Panc1 (cell line): ENCODE data around the gene ADAMTS2. TPM values are rescaled to one million over a fixed set of nuclear protein-coding genes. Genes with fewer than 3 reads are reported as not detected.

Experiments used
- ATAC-seq: fragments of 200-7000 bp; cut with Tn5 transposase; 2 replicates; pipeline ENCODE4 v1.9.1; 2020; ENCODE audit warnings: mild to moderate bottlenecking, moderate library complexity
- BruUV-seq: library from RNA; stranded (reverse); fragments of 400-500 nt; replicated peaks from 2 replicates; lab custom pipeline; 2021; lab: Mats Ljungman, UMichigan
- CTCF ChIA-PET: fragments of 300-600 bp; sonication (Branson Sonifier 250); formaldehyde crosslinking; loops from one replicate; lab custom pipeline; 2022; ENCODE audit warnings: antibody characterized with exemption; lab: Charles Lee
- POLR2A ChIA-PET: fragments of 300-600 bp; sonication (Branson Sonifier 250); formaldehyde crosslinking; loops from one replicate; lab custom pipeline; 2022; ENCODE audit warnings: antibody characterized with exemption; lab: Charles Lee
- DNase-seq: peaks from one replicate; pipeline ENCODE4 v3.0.0-alpha.2; 2010; ENCODE audit warnings: low read depth, low spot score
- H3K27ac ChIP-seq: 2 replicates; pipeline ENCODE4 v1.5.1; 2011; ENCODE audit warnings: mild to moderate bottlenecking, low read length, inconsistent platforms
- H3K27me3 ChIP-seq: fragments of 200-500 bp; sonication (Bioruptor generic); 2 replicates; pipeline ENCODE4 v1.6.0; 2014; ENCODE audit warnings: low read length, inconsistent platforms; ENCODE audit not compliant: control insufficient read depth, insufficient read depth
- H3K36me3 ChIP-seq: fragments of 200-500 bp; sonication (Bioruptor generic); 2 replicates; pipeline ENCODE4 v1.5.1; 2014; ENCODE audit warnings: inconsistent platforms, mild to moderate bottlenecking, low read length, moderate library complexity; ENCODE audit not compliant: control insufficient read depth, insufficient read depth
- H3K4me1 ChIP-seq: 2 replicates; pipeline ENCODE4 v1.5.1; 2011; ENCODE audit warnings: inconsistent platforms, mild to moderate bottlenecking, low read length, moderate library complexity; ENCODE audit not compliant: control insufficient read depth, insufficient read depth
- H3K4me3 ChIP-seq, 2 experiments: 2 replicates each; pipeline ENCODE4 v1.5.1; 2011 to 2012; ENCODE audit warnings: low read depth in 2 of 2, low read length in 2 of 2, mild to moderate bottlenecking in 2 of 2, inconsistent platforms in 1 of 2, moderate library complexity in 1 of 2
- H3K9me3 ChIP-seq: fragments of 200-500 bp; sonication (Bioruptor generic); 2 replicates; pipeline ENCODE4 v1.5.1; 2014; ENCODE audit warnings: low read depth, mild to moderate bottlenecking, inconsistent platforms, low read length, moderate library complexity; ENCODE audit not compliant: control insufficient read depth, insufficient read depth
- POLR2AphosphoS5 ChIP-seq: IDR thresholded peaks from 2 replicates; pipeline ENCODE4 v1.6.1; 2012; ENCODE audit warnings: mild to moderate bottlenecking, low read depth, low read length, moderate library complexity
- SIN3A ChIP-seq: IDR thresholded peaks from 2 replicates; pipeline ENCODE4 v1.6.1; 2012; ENCODE audit warnings: low read depth, mild to moderate bottlenecking, low read length, moderate library complexity, borderline replicate concordance; ENCODE audit not compliant: insufficient read depth
- TCF7L2 ChIP-seq: IDR thresholded peaks from 2 replicates; pipeline ENCODE4 v1.6.1; 2011; ENCODE audit warnings: mild to moderate bottlenecking, low read depth, low read length, inconsistent platforms
- in situ Hi-C: cut with HindIII; loops from 2 replicates; pipeline ENCODE4 v1.10.0; 2016; ENCODE audit warnings: low sequenced_read_pairs, low pct_unique_long_range_greater_than_20kb
- intact Hi-C: fragments of 100-400 bp; cut with micrococcal nuclease; formaldehyde crosslinking; loops from one replicate; pipeline ENCODE4 v1.10.0; 2022; ENCODE audit not compliant: unreplicated experiment
- total RNA-seq: library from RNA; stranded (reverse); gene quantifications from one replicate; pipeline ENCODE4 v1.2.1, GENCODE V29; 2021; ENCODE audit not compliant: unreplicated experiment
- TF ChIP-seq, protein P1 (sequence below), 2 experiments: IDR thresholded peaks; 2 replicates each; pipeline ENCODE4 v1.6.1; 2011 to 2012; ENCODE audit warnings: low read depth in 2 of 2, control low read depth in 1 of 2, low read length in 1 of 2, mild to moderate bottlenecking in 1 of 2, moderate library complexity in 1 of 2; ENCODE audit not compliant: insufficient read depth in 1 of 2
- TF ChIP-seq, protein P2 (sequence below): fragments of 450-650 bp; IDR thresholded peaks from 2 replicates; pipeline ENCODE4 v1.5.1; 2017; ENCODE audit warnings: mild to moderate bottlenecking

ADAMTS2 gene
- total RNA-seq, 1 experiment from 2014 or later = 0.13 TPM

DNA sequence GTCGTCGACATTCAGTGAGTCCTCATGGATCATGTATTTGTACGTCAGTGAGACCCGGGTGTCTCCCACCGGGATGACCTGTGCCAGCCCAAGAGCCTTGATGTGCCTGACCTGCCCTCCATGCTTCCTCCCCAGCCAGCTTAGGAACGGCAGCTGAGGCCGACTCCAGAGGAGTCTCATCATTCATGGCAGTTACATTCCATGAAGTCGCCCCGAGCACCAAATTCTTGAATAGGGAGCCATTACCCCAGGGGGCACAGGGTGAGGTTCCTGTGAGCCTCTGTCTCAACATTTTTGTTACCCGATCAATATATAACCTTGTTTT is 217.3 kb downstream of the ADAMTS2 start:
- TF ChIP-seq, protein P1, sequence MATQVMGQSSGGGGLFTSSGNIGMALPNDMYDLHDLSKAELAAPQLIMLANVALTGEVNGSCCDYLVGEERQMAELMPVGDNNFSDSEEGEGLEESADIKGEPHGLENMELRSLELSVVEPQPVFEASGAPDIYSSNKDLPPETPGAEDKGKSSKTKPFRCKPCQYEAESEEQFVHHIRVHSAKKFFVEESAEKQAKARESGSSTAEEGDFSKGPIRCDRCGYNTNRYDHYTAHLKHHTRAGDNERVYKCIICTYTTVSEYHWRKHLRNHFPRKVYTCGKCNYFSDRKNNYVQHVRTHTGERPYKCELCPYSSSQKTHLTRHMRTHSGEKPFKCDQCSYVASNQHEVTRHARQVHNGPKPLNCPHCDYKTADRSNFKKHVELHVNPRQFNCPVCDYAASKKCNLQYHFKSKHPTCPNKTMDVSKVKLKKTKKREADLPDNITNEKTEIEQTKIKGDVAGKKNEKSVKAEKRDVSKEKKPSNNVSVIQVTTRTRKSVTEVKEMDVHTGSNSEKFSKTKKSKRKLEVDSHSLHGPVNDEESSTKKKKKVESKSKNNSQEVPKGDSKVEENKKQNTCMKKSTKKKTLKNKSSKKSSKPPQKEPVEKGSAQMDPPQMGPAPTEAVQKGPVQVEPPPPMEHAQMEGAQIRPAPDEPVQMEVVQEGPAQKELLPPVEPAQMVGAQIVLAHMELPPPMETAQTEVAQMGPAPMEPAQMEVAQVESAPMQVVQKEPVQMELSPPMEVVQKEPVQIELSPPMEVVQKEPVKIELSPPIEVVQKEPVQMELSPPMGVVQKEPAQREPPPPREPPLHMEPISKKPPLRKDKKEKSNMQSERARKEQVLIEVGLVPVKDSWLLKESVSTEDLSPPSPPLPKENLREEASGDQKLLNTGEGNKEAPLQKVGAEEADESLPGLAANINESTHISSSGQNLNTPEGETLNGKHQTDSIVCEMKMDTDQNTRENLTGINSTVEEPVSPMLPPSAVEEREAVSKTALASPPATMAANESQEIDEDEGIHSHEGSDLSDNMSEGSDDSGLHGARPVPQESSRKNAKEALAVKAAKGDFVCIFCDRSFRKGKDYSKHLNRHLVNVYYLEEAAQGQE (IDR thresholded peaks at IDR 0.05; ENCODE audit: insufficient read depth in 1 of 2, low read depth in 2 of 2, low read length in 1 of 2) = no peak
- no peak for TF ChIP-seq TCF7L2
- TF ChIP-seq, protein P2, sequence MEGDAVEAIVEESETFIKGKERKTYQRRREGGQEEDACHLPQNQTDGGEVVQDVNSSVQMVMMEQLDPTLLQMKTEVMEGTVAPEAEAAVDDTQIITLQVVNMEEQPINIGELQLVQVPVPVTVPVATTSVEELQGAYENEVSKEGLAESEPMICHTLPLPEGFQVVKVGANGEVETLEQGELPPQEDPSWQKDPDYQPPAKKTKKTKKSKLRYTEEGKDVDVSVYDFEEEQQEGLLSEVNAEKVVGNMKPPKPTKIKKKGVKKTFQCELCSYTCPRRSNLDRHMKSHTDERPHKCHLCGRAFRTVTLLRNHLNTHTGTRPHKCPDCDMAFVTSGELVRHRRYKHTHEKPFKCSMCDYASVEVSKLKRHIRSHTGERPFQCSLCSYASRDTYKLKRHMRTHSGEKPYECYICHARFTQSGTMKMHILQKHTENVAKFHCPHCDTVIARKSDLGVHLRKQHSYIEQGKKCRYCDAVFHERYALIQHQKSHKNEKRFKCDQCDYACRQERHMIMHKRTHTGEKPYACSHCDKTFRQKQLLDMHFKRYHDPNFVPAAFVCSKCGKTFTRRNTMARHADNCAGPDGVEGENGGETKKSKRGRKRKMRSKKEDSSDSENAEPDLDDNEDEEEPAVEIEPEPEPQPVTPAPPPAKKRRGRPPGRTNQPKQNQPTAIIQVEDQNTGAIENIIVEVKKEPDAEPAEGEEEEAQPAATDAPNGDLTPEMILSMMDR = no peak
- TF ChIP-seq POLR2AphosphoS5 = no peak
- TF ChIP-seq SIN3A = no peak
- in situ Hi-C loops (no loop called here), intact Hi-C loops (no loop called here)
- ATAC-seq (no peak), DNase-seq (no peak)
- Histone ChIP-seq H3K27me3 (no peaks in the 10 kb centered on the region), H3K4me1 (no peaks in the 10 kb centered on the region), H3K27ac (no peak overlapping the region), H3K36me3 (no peaks in the 10 kb centered on the region), H3K9me3 (no peaks in the 10 kb centered on the region), H3K4me3 (no peak overlapping the region)
- ChIA-PET CTCF (no interaction called here), POLR2A (no interaction called here)
- no TSS peak for BruUV-seq

DNA sequence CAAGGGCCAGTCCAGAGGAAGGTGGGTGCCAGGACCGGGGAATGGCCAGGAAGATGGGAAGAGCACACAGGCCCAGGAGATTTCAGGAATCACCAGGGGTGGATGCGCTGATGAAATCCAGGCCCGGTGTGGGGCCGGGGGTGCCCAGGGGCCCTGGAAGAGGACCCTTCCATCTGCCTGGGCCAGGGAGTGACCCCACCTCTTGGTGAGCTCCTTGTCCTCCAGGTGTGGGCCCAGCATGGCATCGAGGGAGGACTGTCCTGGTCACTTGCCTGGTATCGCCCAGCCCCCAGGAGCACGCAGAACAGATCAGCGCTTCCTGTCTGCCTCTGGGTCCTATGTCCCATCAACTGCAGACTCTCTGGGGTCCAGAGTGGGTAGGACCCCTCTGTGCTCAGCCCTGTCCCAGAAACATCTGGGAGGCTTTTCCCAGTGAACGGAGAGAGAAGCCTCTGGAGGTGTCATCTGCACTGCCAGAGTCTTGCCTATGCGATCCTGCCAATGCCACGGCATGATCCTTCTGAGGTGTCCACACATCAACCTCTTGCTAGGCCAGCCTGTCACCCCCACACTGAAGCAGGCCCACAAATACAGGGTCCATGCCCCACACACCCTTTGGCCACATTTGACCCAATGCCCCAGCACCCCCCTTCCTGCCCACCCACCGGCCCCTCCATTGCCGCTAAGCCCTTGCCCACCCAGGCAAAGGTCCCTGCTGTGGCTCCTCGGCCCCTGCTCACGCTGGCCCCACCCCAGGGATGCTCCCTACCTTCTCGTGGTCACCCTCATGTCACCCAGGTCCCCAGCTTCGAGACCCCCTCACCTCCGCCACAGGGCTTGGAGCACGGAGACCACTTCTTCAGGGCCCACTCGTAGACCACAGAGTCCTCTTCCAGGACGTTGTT is 217.9 kb downstream of the ADAMTS2 start:
- BruUV-seq = no TSS peak
- CTCF ChIA-PET = no interaction called here
- Histone ChIP-seq H3K9me3 (no peaks in the 10 kb centered on the region), H3K27ac (no peak overlapping the region), H3K36me3 (no peaks in the 10 kb centered on the region), H3K4me3 (no peak overlapping the region), H3K27me3 (no peaks in the 10 kb centered on the region), H3K4me1 (no peaks in the 10 kb centered on the region)
- ATAC-seq (no peak), DNase-seq (no peak)
- intact Hi-C loops (no loop called here), in situ Hi-C loops (no loop called here)
- POLR2A ChIA-PET = no interaction called here
- TF ChIP-seq POLR2AphosphoS5 (no peak), SIN3A (no peak), TCF7L2 (no peak)
- TF ChIP-seq, protein P2 = no peak
- TF ChIP-seq, protein P1 (IDR thresholded peaks at IDR 0.05; ENCODE audit: insufficient read depth in 1 of 2, low read depth in 2 of 2, low read length in 1 of 2) = no peak
